ENCODE data around the gene MSRB3.

MSRB3 gene

GRCh38 chr12:65403188-65403587 lies 124.7 kb downstream of the MSRB3 start:
- TF ChIP-seq CTCF (IDR thresholded peaks at IDR 0.05; ENCODE audit: low read depth, low read length) = no peak
- no peak for DNase-seq (ENCODE audit: low read depth in 2 of 2)
- no peak overlapping the region for H3K4me3 ChIP-seq (replicated peaks in 1 of 2; ENCODE audit: low read depth in 2 of 2, low read length in 2 of 2)

- H3K4me3 ChIP-seq (replicated peaks in 1 of 2; ENCODE audit: low read depth in 2 of 2, low read length in 2 of 2) = no peak overlapping the region
- no peak for TF ChIP-seq CTCF (IDR thresholded peaks at IDR 0.05; ENCODE audit: low read depth, low read length)
- DNase-seq (ENCODE audit: low read depth in 2 of 2) = no peak
These were observed 129.1 kb downstream of the MSRB3 start for GRCh38 chr12:65407388-65408149.

GRCh38 chr12:65408441-65408840 lies 130.0 kb downstream of the MSRB3 start:
- no peak for DNase-seq (ENCODE audit: low read depth in 2 of 2)
- TF ChIP-seq CTCF (IDR thresholded peaks at IDR 0.05; ENCODE audit: low read depth, low read length) = no peak
- H3K4me3 ChIP-seq (replicated peaks in 1 of 2; ENCODE audit: low read depth in 2 of 2, low read length in 2 of 2) = no peak overlapping the region

- no peak for DNase-seq (ENCODE audit: low read depth in 2 of 2)
- no peak for TF ChIP-seq CTCF (IDR thresholded peaks at IDR 0.05; ENCODE audit: low read depth, low read length)
- H3K4me3 ChIP-seq (replicated peaks in 1 of 2; ENCODE audit: low read depth in 2 of 2, low read length in 2 of 2) = no peak overlapping the region
These were observed 131.2 kb downstream of the MSRB3 start for GRCh38 chr12:65409726-65410125.

GRCh38 chr12:65411171-65411570 lies 132.7 kb downstream of the MSRB3 start:
- no peak overlapping the region for H3K4me3 ChIP-seq (replicated peaks in 1 of 2; ENCODE audit: low read depth in 2 of 2, low read length in 2 of 2)
- no peak for TF ChIP-seq CTCF (IDR thresholded peaks at IDR 0.05; ENCODE audit: low read depth, low read length)
- no peak for DNase-seq (ENCODE audit: low read depth in 2 of 2)

- DNase-seq (ENCODE audit: low read depth in 2 of 2) = peak; percentile 30 to 72
- no peak overlapping the region for H3K4me3 ChIP-seq (replicated peaks in 1 of 2; ENCODE audit: low read depth in 2 of 2, low read length in 2 of 2)
- no peak for TF ChIP-seq CTCF (IDR thresholded peaks at IDR 0.05; ENCODE audit: low read depth, low read length)
These were observed 136.0 kb downstream of the MSRB3 start for GRCh38 chr12:65414526-65414925.

- TF ChIP-seq CTCF (IDR thresholded peaks at IDR 0.05; ENCODE audit: low read depth, low read length) = no peak
- no peak overlapping the region for H3K4me3 ChIP-seq (replicated peaks in 1 of 2; ENCODE audit: low read depth in 2 of 2, low read length in 2 of 2)
- peak in 1 of 2 donors; percentile 62 for DNase-seq (ENCODE audit: low read depth in 2 of 2)
These were observed 137.3 kb downstream of the MSRB3 start for GRCh38 chr12:65415826-65416225.
